GM19043 (cell line): ENCODE measurements around the gene NAXE.
"Not testable (repeated sequence)": the region's sequence is repeated elsewhere in the genome, so short reads cannot be mapped to it uniquely, and the experiment has no call there.

Experiments used
- ATAC-seq: cut with Tn5 transposase; IDR thresholded peaks from one replicate; pipeline ENCODE4 v1.9.1; 2021; ENCODE audit warnings: low read depth; ENCODE audit not compliant: unreplicated experiment

NAXE gene

DNA sequence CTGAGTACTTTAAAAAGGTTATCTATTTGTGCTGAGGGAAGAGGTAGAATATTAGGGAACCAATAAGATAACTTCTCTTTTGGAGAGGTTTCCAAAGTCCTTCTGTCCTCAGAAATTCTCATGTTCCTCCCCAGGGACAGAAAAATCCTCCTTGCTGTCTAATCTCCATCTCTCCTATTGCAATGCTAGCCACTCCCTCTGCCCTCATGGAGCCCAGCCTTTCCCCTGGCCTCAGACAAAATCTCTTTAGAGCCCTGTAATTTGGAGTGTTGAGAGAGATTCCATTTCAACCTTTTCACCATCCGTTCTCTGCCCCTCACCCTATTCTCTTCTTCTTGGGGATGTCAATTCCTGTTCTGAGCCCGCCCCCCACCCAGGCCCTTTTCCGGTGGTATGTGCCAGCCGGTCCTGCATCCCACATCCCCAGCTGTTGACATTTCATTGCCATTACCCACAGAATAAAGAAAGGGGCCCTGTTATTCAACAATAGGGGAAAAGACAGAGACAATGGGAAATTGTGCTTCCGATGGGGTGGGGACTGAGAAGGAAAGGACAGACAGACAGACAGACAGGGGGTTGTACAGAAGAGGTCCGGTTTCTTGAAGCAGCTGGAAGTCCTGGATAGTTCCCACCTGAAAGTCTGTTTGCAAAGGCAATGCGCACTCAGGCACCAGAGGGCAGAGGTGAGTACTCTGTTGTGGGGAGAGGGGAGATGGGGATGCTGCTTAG, 27.4 kb downstream of the NAXE start, which contains the start of gene HAPLN2:
TSS of gene HAPLN2 (plus strand) at position 563 of the 729 bp plus-strand sequence. CDS start 4,076 bp downstream, outside the sequence.
- ATAC-seq: no peak

DNA sequence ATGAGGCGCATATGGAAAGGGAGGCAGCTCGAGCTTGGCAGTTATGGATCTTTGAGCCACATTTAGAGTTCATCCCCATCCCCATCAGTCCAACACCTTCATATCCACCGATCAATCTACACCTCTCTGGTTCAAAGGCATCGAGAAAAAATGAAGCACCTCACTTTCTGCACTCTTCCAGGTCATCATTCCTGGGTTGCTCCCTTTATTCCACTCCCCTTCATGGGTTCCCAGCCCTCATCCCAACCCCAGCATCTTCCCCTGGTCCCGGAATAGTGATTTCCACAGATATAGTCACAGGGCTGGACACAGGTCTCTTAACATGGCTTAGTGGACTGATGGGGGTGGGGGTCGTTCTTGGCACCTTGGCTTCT, 28.0 kb downstream of the NAXE start:
- no peak for ATAC-seq

- no peak for ATAC-seq
Measured at GRCh38 chr1:156622581-156623297, 31.2 kb downstream of the NAXE start.

GRCh38 chr1:156623946-156624813, 32.6 kb downstream of the NAXE start:
- no peak for ATAC-seq

GRCh38 chr1:156624814-156625435, 33.3 kb downstream of the NAXE start:
- ATAC-seq: no peak

GRCh38 chr1:156625436-156626078, 34.0 kb downstream of the NAXE start:
- ATAC-seq: no peak

GRCh38 chr1:156626079-156626438, 34.5 kb downstream of the NAXE start:
- no peak for ATAC-seq

DNA sequence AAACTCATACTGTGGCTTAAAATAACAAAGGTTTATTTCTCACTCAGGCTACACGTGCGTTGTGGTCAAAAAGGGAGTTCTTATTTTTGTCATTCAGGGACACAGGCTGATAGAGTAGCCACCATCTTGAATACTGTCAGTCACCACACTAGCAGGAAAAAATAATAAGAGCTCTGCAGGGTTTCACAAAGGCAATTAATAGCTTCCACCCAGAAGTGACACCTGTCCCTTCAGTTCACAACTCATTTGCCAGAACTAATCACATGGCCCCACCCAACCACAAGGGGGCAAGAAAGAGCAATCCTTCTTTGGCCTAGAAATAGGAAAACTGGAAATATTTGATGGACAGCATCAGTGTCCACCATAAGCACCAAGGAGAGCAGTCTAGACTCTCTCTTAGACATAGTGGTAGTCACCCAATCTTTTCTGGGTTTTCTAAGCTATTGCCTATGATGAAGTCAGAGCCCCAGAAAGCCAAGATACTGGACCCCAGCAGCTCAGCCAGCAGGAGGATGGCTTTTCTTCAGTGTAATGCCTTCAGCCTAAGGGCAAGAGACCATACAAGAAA, 35.8 kb downstream of the NAXE start:
- no peak for ATAC-seq

- no peak for ATAC-seq
Measured at GRCh38 chr1:156629823-156630449, 38.4 kb downstream of the NAXE start.

DNA sequence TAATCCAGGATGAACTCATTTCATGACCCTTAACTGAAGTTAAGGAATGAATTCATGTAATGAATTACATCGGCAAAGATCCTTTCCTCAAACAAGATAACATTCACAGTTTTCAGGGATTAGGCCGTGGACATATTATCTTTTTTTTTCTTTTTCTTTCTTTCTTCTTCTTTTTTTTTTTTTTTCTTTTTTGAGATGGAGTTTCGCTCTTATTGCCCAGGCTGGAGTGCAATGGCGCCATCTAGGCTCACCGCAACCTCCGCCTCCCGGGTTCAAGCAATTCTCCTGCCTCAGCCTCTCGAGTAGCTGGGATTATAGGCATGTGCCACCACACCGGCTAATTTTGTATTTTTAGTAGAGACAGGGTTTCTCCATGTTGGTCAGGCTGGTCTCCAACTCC, 39.6 kb downstream of the NAXE start:
- not testable (repeated sequence) for ATAC-seq

DNA sequence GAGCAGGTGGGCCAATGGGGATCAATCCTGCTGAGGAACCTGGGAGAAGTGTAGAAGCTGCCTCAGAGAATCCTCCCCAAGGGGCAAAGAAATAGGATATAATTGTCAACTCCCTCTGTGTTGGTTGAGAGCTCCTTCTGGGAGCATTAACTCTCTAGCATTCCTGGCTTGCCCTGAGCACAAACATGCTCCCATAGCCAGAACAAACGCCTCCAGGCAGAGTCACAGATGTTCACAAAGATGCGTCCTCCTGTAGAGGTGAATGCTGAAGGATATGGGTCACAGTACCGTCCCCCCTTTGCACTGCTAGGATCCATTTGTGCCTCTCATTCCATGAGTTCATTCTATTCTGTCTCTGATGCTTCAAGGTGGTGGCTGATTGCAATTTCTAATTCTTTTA, 40.8 kb downstream of the NAXE start:
- ATAC-seq: no peak

- ATAC-seq: no peak
Measured at GRCh38 chr1:156638189-156638985, 46.8 kb downstream of the NAXE start.

DNA sequence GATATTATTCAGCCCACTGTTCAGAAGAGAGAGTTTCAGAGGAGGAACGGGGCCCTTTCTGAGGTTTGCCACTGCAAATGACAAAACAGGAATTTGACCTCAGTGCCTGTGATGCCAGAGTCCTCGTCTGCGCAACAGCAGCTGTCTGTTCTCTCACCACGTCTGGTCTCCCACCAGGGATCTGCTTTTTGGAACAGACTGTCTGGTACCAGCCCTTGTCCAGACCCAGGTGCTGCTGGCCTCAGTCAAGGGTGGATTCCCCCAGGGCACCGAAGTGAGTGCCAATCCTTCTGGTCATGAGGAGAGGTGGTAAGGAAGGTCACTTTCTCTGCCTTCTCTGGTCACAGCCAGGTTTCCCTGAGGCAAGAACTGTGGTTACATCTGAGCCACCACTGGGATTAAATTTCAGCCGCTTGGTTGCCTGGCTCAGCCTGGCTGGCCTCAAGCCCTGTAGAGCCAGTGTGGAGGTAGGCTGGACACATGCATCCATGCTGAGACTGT, 48.1 kb downstream of the NAXE start:
- no peak for ATAC-seq

DNA sequence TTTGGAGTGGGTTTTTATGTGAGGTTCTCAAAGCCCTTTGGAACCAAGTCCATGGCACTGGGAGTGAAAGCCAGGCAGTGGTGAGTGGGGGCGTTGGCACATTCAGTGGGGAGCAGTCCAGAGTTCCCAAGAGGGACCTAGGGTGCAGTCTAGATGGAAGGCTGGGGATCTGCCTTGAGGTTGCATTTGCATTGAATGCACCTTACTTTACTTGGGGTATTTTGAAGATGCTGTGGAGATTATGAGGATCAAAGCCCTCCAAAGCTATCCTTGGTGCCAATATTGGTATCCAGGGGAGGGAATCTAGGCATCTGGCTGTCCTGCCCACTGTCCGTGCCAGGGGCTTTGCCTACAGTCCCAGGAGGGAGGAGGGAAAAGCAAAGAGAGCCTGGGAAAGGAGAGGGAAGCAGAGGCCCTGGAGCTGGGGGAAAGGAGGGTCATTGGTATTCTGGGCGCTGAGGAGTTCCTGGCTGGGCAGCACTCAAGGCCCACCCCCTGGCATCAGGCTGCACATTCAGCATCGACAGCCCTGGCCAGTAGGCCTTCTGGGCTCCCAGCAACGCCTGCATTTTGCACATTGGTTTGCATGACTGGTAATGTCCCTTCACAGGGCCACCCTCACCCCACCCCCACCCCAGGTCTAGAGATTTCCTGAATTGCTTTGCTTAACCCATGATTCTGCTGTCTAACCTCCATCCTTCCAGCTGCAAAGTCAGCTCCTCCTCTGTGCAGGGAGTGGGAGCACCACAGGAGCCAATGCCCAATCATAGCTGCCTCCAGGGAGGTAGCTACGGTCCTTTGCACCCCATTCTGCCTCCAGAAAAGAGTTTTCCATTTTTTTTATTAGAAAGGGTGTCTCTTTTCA, 49.5 kb downstream of the NAXE start:
- no peak for ATAC-seq

DNA sequence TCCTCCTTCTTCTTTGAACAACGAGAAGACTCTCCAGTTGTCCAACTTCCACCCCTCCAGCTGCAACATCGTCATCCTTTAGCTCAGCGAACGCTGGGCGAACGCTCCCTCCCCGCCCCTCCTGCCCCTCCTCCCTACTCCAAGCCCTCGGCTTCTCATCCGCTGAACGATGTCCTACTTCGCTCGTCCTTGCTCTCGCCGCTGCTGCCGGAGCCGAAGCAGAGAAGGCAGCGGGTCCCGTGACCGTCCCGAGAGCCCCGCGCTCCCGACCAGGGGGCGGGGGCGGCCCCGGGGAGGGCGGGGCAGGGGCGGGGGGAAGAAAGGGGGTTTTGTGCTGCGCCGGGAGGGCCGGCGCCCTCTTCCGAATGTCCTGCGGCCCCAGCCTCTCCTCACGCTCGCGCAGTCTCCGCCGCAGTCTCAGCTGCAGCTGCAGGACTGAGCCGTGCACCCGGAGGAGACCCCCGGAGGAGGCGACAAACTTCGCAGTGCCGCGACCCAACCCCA, 50.2 kb downstream of the NAXE start, which contains the start of gene BCAN:
TSS of gene BCAN (plus strand) at position 357 of the 504 bp plus-strand sequence. CDS start 3,938 bp downstream, outside the sequence.
- ATAC-seq: no peak

DNA sequence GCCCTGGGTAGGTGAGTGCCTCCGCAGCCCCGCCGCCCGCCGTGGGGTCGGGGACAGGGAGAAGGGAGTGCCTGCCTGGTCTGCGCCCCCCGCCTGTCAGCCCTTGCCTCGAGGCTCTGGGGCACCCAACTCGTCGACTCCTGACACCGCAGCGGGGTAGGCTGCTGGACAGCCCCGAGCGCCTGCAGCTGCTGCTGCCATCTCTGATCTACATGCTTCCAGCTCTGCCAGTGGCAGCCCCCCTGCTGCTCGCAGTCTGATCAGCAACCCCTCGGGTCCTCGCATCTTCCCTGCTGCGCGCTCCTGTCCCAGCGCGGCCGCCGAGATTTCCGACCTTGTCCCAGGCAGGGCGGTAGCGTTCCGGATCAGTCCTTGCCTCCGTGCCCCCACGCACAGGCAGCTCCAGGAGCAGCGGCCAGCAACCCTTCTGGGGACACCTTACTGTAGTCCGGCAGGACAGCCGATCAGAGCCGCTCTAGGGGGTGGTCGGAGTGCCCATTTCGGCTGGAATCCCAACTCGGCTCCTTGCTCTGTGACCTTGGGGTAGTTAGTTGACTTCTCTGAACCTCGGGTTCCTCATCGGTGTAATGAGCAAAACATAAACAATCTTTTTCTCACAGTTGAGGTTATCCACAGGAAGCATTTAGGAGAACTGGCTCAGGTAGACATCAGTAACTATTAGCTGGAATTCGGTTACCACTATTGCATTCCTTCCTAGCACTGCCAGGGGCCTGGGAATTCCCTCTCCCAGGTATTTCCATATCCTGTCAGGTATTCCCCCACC, 50.9 kb downstream of the NAXE start:
- ATAC-seq: no peak
